ENCODE measurements around the gene CNGA2.
"Not testable (repeated sequence)": the region's sequence is repeated elsewhere in the genome, so short reads cannot be mapped to it uniquely, and the experiment has no call there.

Gene CNGA2

DNA sequence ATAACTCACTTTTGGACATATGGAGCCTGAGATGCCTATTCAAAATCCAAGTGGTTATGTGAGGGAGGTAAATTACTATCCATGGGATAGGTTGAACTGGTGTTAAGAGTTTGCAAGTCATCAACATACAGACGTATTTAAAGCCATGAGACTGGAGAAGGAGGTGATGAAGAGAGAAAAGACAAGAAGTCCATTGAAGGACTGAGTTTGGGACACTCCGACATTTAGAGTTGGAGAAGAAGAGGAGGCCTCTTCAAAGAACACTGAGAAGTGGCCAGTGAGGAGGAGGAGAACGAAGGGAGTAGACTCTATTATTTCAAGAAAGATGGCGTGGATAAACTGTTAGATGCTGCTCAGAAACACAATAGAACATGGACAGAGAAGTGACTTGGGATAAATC lies at the start of gene CNGA2:
CNGA2 (plus strand) TSS at position 301 of the 400 bp plus-strand sequence. CDS start 3,738 bp downstream, outside the sequence.
- no peak for DNase-seq

GRCh38 chrX:151687635-151688034 lies 46.9 kb upstream of the CNGA2 start:
- no peak for DNase-seq

DNA sequence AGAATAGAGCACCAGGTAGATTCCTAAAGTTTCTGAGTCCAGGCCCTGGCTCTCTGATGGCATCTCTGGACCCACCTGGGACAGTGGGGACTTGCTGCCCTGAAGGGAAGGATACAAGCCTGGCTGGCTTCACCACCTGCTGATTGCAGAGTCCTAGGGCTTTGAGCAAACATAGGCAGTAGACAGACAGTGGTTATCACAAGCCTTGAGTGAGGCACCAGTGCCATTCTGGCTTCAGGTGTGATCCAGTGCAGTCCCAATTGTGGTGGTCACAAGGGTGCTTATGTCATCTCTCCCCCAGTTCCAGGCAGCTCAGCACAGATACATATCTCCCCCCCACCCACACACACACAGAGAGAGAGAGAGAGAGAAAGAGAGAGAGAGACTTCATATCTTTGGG lies 45.9 kb upstream of the CNGA2 start:
- DNase-seq, result no peak

DNA sequence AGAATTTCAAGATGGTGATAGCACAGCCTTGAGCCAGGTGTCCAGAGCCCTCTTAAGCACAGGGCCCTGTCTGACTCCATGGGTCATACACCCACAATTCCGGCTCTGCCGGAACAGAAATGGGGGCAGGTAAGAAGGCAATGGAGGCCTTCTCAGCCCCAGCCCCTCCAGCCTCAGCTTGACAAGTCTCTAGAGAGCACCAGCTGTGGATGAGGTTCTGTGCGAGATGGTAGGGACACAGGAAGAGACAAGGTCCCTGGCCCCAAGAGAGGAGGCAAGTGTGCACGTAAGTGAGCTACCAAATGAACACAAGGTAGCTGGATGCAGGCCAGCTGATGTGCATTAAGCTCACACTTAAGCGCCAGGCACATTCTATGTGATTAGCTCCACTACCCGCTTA lies 41.7 kb upstream of the CNGA2 start:
- DNase-seq, result no peak

DNA sequence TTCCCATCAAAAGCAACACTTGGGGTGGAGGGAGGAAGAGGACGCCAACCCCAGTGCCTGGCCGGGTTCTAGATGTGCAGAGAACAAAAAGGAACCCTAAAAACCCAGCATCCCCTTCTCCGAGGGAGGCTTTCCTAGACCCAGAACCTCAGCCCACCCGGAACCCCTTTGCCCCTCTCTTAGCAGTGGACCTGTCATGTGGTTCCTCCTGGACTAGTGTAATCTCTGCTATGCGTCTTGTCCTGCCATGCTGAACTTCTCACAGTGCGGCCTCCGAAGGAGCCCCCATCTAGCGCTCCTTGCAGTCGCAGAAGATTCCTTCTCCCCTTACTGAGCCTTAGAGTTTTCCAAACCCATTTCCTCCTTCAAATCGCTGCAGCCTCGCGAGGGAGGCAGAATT lies 40.4 kb upstream of the CNGA2 start:
- DNase-seq, result no peak

DNA sequence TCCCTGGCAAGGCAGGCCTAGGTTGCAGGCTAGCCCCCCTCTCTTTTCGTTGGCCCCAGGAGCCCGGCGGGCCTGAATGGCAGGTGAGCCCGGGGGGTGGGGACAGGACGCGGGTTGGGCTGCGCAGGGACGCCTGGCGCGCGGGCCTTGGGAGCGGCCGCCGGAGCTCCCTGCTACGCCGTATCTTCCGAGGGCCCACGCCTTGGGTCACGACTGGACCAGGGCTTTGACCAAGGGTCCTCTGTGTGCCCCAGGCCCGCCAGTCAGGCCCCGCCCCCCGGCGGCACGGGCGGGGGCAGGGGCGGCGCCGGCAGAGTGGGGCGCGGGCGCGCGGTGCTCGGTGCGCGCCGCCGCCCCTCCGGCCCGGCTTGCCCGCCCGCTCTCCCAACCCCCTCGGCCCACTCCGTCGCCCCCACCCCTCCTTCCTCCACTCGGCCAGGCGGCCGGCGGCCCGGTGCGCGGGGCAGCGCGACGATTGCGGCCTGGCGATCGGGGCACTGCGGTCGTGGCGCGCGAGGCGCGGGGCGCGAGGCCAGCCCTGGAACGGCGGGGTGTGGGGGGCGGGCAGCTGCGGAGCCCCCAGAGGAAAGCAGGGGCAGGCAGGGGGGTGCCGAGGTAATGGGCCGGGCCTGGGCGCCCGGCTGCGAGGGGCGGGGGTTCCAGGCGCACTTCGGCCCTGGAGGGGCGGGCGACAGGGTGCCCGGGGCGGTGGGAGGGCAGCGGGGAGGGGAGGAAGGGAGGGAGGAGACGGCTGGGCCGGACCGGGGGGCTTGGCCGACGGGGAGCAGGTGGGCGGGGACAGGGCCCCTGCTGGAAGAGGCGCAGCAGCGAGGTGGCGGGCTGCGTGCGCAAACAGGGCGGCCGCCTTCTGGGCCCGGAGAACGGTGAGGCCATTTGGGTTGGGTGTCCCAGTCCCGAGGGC lies 39.6 kb upstream of the CNGA2 start, which contains the start of gene PRRG3:
PRRG3 (plus strand) TSS at position 798 of the 922 bp plus-strand sequence. CDS start 3,357 bp downstream, outside the sequence.
- no peak for DNase-seq

DNA sequence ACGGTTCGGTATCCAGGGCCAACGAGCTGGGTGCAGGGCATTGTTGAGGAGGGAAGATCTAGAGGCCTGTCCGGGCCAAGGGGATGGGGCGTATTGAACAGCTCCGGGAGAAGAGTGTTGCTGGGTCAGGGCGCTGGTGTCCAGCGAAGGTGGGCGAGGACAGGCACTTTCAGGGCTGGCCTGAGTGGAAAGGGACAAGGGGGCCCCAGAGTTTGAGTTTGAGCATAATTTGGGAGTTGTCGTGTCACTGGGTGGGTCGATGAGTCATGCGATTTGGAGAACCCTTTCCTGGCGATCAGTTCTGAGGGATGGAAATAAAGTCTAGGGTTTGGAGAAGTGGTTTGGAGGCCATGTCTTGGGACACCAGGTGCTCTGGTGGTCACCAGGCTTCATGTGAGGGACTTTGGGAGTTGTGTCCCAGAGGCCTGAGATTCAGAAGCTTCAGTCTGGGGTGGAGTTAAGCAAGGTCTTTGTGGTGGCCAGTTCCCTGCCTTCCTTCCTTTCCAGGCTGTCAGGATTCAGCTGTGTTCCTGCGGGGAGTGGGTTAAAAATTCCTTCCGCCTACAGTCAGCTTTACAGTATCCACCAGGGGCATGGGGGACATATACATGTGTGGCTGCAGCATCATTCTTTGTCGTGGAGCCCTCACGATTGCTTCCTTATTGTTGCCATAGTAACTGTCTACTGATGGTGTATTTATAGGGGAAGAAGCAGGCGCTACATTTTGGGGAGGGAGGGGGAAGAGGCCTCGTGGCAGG lies 38.8 kb upstream of the CNGA2 start:
- DNase-seq, result no peak

DNA sequence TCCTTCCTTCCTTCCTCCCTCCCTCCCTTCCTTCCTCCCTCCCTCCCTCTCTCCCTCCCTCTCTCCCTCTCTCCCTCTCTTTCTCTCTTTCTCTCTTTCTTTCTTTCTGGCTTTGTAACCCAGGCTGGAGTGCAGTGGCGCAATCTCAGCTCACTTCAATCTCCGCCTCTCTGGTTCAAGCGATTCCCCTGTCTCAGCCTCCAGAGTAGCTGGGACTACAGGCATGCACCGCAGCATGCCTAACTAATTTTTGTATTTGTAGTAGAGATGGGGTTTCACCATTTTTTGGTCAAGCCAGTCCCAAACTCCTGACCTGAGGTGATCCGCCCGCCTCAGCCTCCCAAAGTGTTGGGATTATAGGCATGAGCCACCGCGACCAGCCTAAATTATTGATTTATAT lies 37.5 kb upstream of the CNGA2 start:
- not testable (repeated sequence) for DNase-seq

GRCh38 chrX:151697522-151697921 lies 37.0 kb upstream of the CNGA2 start:
- peak; percentile 54 for DNase-seq

- no peak for DNase-seq
Observed at GRCh38 chrX:151698485-151698884, 36.1 kb upstream of the CNGA2 start.

DNA sequence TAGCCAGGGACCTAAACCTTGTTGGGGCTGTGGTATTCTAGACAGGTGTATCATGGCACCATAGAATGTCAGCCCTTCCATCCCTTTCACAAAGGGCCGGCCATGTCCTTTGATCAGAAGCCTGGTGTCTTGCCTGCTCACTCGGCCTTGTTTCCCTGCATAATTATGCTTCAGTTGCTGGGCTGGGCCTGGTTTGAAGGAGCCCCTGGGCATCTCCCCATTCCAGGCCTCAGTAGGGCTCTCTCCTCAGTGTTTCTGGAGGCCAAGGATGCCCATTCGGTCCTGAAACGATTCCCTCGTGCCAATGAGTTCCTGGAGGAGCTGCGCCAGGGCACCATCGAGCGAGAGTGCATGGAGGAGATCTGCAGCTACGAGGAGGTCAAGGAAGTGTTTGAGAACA lies 34.8 kb upstream of the CNGA2 start:
- DNase-seq, result no peak

GRCh38 chrX:151700581-151700980 lies 34.0 kb upstream of the CNGA2 start:
- DNase-seq, result no peak

DNA sequence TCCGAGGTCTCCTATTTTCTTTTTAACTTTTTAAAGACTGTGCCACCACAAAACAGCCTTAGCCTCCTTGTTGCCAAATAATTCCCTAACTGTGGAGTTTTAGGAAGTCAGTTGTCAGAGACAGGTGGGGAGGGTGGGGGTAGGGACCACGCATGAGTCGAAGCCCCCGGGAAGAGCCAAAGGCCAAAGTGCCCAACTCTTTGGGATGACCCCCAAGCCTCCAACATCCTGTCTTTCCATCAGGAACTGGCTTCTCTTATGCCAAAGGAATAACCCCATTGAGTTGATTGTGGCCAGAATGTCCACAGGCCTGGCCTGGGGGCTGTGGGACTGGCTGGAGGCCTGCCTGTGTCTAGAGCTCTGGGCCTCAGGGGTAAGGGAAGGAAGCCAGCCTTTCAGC lies 33.5 kb upstream of the CNGA2 start:
- no peak for DNase-seq

DNA sequence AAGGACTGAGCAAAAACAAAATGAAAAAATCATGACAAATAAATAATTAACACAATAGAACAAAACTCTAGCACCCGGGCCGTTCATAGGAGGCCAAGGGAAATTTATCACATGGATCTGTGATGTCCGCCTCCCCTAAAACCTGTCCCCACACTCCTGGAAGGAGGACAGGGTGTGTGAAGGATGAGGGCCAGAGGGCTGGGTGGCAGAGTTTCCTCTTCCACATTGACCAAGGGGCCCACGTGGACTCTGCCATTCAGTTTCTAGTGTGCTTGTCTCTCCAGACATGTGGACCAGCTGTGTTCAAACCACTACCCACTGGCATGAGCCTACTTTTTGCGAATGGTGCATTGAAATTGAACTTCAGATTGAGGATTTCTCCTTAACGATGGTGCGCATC lies 33.0 kb upstream of the CNGA2 start:
- DNase-seq, result no peak

DNA sequence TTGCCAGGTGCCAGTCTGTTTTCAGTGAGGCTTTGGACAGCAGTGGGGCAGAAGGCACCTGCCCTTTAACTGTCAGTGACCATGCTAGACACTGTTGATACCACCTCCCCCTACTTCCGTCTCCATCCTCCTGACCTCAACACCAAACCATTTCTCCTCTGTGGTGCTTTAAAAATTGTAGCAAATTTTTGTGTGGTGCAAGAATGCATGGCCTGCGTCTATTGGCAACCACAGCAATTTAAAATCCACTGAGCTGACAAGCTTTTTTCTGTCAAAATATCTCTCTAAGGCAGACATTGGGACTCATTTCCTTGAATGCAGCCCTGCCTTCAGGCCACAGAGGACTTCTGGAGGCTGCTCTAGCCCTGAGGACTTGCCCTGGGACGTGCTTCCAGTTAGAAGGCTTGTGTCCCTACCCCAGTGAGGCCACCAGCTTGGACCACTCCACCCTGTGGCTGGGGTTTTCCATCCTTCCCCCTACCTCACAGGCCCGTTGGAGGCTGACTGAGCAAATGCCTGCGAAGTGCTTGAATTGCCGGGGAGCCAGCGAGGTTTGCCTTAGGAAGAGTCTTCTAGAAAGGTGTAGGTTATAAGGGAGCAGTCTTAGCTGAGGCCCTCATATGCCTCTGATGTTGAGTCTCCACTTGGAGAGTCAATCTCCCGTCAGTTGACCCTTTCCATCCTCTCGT lies 32.4 kb upstream of the CNGA2 start:
- DNase-seq, result no peak

DNA sequence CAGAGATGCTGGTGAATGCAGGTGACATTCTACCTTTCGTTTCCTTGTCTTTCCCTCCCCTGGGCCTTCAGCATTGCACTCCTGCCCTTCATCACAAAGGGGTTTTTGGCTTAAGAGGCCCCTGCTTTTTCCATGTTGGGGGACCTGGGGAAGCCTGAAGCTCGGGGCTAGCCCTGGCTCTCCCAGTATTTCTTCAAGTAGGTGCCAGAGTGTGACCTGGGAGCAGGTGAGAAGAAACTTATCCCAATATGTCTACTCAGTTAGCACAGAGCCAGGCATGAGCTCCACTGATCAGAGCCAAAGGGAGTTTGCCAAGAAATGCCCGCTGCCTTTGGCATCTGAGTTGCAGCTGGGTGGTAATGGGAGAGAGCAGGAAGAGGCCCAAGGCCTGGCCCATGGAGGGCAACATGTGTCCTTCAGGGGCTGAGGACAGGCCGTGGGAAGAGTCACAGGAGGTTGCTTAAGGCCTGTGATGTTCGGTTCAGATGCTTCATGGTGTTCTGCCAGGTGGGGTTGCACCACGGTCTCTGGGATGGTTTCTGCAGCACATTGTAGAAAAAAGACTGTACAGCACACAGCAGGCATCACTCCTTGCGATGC lies 31.7 kb upstream of the CNGA2 start:
- no peak for DNase-seq

GRCh38 chrX:151703487-151703886 lies 31.1 kb upstream of the CNGA2 start:
- DNase-seq, result no peak

DNA sequence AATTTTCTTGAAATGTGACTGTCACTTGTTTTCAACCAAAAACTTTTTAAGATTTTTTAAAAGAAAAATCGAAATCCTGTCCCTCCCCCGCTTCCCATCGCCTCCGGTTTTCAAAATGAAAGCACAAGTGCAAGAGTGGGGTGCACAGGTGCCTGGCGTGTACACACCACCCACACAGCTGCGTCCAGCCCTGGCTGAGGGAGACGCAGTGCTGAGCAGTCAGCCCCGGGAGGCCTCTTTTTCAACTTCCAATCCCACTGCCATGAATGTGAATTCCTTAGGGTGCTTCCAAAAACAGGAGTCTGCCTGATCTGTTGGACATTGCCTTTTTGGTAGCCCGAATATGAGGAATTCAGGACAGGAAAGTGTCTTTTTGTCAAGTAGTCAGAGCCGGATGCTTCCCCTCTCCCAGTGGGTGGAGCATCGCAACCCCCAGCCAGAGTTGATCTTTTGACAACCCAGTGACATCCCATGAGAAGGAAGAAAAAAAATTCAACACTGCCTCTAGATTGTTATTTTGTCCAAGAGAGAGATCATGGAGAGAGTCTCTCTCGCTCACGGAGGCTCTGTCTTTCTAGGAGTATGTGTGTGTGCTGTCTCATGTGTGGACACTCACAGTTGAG lies 30.4 kb upstream of the CNGA2 start:
- DNase-seq, result no peak

GRCh38 chrX:151708821-151709220 lies 25.7 kb upstream of the CNGA2 start:
- no peak for DNase-seq

GRCh38 chrX:151710457-151710856 lies 24.1 kb upstream of the CNGA2 start:
- DNase-seq, result no peak

DNA sequence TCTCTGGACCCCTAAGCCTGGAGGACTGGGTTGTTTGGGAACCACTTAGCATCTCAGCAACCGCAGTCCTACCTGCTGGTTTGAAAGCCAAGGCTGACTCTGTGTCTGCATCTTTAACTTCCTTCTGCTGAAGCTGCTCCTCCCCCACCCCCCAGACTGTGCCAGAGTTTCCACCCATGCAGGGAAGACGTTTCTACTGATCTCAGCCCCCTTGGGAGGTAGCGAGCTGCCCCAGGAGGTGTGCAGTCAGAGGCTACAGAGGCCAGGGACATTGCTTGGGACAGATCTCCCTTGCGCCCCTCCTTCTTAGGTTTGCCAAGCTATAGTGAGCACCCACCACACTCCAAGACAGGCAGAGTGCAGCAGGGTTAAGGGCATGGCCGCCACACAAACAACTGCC lies 23.4 kb upstream of the CNGA2 start:
- no peak for DNase-seq

DNA sequence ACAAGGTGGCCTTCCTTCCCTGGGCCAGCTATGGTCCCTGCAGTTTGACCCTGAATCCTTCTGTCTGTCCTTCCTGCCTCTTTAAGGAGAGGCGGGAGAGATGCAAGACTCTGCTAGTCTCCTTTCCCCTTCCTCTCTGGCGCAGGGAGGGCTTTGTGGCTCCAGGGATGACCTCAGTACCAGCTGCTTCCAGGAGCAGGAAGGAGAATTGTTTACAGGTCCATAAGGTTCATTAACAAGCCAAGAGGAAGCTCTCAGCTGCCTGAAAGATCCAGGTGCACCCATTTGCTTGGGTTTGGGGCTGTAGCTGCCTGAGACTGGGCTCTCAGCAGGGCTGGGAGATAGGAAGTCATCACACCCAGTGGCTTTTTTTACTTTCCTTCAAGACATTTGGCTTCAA lies 22.8 kb upstream of the CNGA2 start:
- no peak for DNase-seq

- DNase-seq, result no peak
Observed at GRCh38 chrX:151712253-151712652, 22.3 kb upstream of the CNGA2 start.
